ENCODE data around the gene PPFIBP1. TPM values are rescaled to one million over a fixed set of nuclear protein-coding genes. Genes with fewer than 3 reads are reported as not detected.
A peak's percentile ranks its signal among the peaks of the same experiment; 100 is the strongest.

The PPFIBP1 gene
- total and polyA plus RNA-seq, 7 donors, result 5.9 to 63.1 (median 28.3) TPM

GRCh38 chr12:27555925-27556778, 32.1 kb downstream of the PPFIBP1 start:
- 35 to 44% (median 41%) methylated on average over 6 of the region's 6 CpGs for WGBS, 3 donors
- H3K27me3 ChIP-seq (ENCODE audit: insufficient read depth in 3 of 3, low read length in 2 of 3), result no peaks in the 10 kb centered on the region
- intact Hi-C loops (cut with DNase I), result no loop called here
- TF ChIP-seq CTCF (IDR thresholded peaks at IDR 0.05), result no peak
- peaks cover 62% of the 10 kb centered on the region for H3K4me1 ChIP-seq
- peak overlapping the region; percentile 37 for H3K4me3 ChIP-seq
- no peaks in the 10 kb centered on the region for H3K9me3 ChIP-seq
- DNase-seq, result no peak
- peak overlapping the region; percentile 56 for H3K27ac ChIP-seq
- no peaks in the 10 kb centered on the region for H3K36me3 ChIP-seq (ENCODE audit: insufficient read depth in 1 of 2, low read depth in 1 of 2)
- ATAC-seq, result peak in 1 of 4 donors; percentile 35

DNA sequence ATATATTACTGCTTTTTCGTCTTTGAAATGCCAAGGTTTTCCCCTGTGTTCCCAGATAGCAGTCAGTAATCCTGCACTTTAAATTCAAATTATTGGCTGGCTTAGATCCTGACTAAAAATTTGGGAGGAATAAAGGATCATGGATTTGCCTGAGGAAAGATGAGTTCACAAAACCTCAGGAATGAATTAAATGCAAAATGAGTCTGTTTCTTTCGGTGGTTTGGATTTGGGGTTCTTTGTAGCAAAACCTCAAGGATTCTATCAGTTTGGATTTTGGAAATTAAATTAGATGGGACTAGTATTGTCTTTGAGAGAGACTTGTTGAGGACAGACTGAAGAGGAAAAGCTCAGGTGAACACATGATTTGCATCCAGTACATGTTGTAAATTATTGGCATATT, 36.1 kb downstream of the PPFIBP1 start:
- Histone ChIP-seq H3K9me3 (no peaks in the 10 kb centered on the region), H3K36me3 (ENCODE audit: insufficient read depth in 1 of 2, low read depth in 1 of 2) (no peaks in the 10 kb centered on the region), H3K4me3 (no peak overlapping the region), H3K27ac (no peak overlapping the region), H3K4me1 (peaks cover 39% of the 10 kb centered on the region), H3K27me3 (ENCODE audit: insufficient read depth in 3 of 3, low read length in 2 of 3) (no peaks in the 10 kb centered on the region)
- WGBS, 3 donors, result 77 to 91% (median 83%) methylated on average over 2 of the region's 2 CpGs
- no peak for TF ChIP-seq CTCF (IDR thresholded peaks at IDR 0.05)
- intact Hi-C loops (cut with DNase I), result loop anchor here in 1 of 2 donors (5.0 kb wide), 1 partner anchor 33 kb away; no protein-coding TSS in a partner anchor
- no peak for ATAC-seq
- no peak for DNase-seq

DNA sequence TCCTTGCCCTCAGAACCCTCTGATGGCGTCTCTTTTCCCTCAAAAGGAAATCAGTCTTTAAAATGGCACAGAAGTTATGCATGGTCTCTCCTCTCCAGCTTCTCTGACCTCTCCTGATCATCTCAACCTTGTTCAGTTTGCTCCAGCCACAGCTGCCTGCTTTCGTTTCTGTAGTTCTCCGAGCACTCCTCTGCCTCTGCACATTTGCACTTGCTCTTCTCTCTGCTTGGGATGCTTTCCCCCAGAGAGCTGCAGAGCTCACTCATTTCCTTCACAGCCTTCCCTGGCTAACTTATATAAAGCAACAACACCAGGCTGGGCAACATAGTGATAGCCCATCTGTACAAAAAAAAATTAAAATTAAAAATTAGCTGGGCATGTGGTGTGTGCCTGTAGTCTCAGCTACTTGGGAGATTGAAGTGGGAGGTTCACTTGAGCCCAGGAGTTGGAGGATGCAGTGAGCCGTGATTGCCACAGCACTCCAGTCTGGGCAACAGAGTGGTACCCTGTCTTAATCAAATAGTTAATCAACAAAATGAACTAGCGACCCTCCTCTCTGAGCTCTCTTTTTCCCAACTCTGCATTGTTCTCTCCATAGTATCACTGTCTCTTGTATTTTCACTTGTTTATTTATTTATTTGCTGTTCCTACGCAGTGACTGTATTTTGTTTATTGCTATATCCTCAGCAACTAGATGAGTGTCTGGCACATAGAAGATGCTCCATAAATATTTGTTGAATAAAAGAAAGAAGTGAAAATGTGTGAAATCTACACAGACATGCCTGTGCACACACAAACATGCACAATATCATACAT, 37.7 kb downstream of the PPFIBP1 start:
- Histone ChIP-seq H3K9me3 (no peaks in the 10 kb centered on the region), H3K27ac (no peak overlapping the region), H3K4me1 (peaks cover 26% of the 10 kb centered on the region), H3K36me3 (ENCODE audit: insufficient read depth in 1 of 2, low read depth in 1 of 2) (no peaks in the 10 kb centered on the region), H3K4me3 (no peak overlapping the region), H3K27me3 (ENCODE audit: insufficient read depth in 3 of 3, low read length in 2 of 3) (no peaks in the 10 kb centered on the region)
- no peak for DNase-seq
- WGBS, 3 donors, result 35 to 49% (median 44%) methylated on average over 6 of the region's 6 CpGs
- intact Hi-C loops (cut with DNase I), result loop anchor here in 1 of 2 donors (5.0 kb wide), 1 partner anchor 34 kb away; no protein-coding TSS in a partner anchor
- TF ChIP-seq CTCF (IDR thresholded peaks at IDR 0.05), result no peak
- peak in 2 of 4 donors; percentile 24 to 35 for ATAC-seq

GRCh38 chr12:27564612-27565213, 40.7 kb downstream of the PPFIBP1 start:
- Histone ChIP-seq H3K27ac (no peak overlapping the region), H3K4me1 (peaks cover 19% of the 10 kb centered on the region), H3K9me3 (no peaks in the 10 kb centered on the region), H3K4me3 (no peak overlapping the region), H3K27me3 (ENCODE audit: insufficient read depth in 3 of 3, low read length in 2 of 3) (no peaks in the 10 kb centered on the region), H3K36me3 (ENCODE audit: insufficient read depth in 1 of 2, low read depth in 1 of 2) (no peaks in the 10 kb centered on the region)
- no peak for ATAC-seq
- intact Hi-C loops (cut with DNase I), result loop anchor here (5.0 kb wide), 3 partner anchors 37 to 127 kb away; partner anchors contain the start of gene PPFIBP1 (in 1 of the 2)
- no peak for DNase-seq
- no peak for TF ChIP-seq CTCF (IDR thresholded peaks at IDR 0.05)
- 65 to 75% (median 73%) methylated on average over 9 of the region's 9 CpGs for WGBS, 3 donors

All from psoas muscle (tissue), 8 donors.